PC-3 (cell line): ENCODE measurements around the gene PTPRN2.

Experiments
- EZH2 ChIP-seq: fragments of 300-600 bp; sonication (generic); IDR thresholded peaks from one replicate; pipeline ENCODE4 v1.6.1; 2017; ENCODE audit warnings: antibody characterized with exemption, mild to moderate bottlenecking, low read length; ENCODE audit not compliant: unreplicated experiment
- TF ChIP-seq, protein P1 (sequence below): fragments of 300-600 bp; sonication (generic); conservative IDR thresholded peaks from 2 replicates; pipeline ENCODE4 v1.5.1; 2017; ENCODE audit warnings: antibody characterized with exemption, low read depth, mild to moderate bottlenecking, low read length

DNA sequence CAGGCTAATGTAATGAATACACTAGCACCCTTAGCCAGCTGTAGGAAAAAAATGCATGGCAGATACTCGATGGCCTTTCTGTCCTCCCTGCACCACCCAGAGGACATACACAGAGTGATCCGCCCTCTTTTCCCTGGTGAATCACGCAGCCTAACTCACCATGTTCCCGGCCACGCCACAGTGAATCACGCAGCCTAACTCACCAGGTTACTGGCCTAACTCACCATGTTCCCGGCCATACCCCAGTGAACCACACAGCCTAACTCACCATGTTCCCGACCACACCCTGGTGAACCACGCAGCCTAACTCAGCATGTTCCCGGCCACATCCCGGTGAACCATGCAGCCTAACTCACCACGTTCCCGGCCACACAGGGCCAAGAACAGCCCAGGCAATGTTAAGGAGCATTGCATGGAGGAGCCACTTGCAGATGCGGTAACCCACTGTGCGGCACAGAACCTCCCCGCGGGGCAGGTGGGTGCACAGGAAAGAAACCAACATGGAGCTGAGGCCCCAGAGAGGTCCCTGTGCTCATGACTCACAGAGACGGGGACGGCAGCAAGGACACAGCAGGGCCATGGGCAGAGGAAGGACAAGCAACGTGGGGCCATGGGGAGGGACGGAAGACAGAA lies 742.3 kb downstream of the PTPRN2 start:
- no peak for TF ChIP-seq EZH2
- TF ChIP-seq, protein P1, sequence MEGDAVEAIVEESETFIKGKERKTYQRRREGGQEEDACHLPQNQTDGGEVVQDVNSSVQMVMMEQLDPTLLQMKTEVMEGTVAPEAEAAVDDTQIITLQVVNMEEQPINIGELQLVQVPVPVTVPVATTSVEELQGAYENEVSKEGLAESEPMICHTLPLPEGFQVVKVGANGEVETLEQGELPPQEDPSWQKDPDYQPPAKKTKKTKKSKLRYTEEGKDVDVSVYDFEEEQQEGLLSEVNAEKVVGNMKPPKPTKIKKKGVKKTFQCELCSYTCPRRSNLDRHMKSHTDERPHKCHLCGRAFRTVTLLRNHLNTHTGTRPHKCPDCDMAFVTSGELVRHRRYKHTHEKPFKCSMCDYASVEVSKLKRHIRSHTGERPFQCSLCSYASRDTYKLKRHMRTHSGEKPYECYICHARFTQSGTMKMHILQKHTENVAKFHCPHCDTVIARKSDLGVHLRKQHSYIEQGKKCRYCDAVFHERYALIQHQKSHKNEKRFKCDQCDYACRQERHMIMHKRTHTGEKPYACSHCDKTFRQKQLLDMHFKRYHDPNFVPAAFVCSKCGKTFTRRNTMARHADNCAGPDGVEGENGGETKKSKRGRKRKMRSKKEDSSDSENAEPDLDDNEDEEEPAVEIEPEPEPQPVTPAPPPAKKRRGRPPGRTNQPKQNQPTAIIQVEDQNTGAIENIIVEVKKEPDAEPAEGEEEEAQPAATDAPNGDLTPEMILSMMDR: no peak
